ENCODE data around the gene SLC7A6OS. TPM values are rescaled to one million over a fixed set of nuclear protein-coding genes. Genes with fewer than 3 reads are reported as not detected.

Gene SLC7A6OS
- total RNA-seq, 1 experiment from 2014 or later = 24.5 TPM

DNA sequence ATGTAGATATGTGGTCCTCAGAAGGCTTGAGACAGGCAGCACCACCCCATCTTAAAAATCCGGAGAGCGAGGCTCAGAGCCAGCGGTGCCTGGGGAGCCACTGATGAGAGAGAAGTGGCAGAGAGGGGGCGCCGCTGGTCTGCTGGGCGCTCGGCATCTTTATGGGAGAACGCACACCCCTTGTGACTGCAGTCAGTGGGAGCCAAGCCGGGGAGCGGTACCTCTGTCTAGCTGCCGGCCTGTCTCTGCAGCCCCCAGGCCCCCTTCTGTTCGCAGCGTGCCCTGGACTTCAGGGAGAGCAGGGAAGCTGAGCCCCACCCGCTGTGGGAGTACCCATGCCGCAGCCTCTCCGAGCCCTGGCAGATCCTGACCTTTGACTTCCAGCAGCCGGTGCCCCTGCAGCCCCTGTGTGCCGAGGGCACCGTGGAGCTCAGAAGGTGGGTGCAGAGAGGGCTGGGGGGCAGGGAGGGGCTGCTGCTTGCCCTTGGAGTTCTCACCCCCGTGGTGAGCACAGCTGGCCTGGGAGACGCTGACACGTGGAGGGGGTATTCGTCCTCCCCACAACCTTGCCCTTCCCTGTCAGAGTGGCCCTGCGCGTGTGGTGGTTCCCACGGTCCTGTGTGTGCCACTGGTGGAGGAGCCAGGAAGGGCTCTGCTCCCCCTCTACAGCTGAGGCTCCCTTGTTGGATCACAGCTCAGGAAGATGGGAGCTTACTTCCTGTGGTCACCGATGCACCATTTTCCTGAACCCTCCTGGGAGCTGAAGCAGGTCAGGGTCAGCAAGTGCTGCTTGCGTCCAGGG, 44.9 kb upstream of the SLC7A6OS start:
- no peak for DNase-seq

More for the DNA sequence above, 44.9 kb upstream of the SLC7A6OS start:
- Histone ChIP-seq H4K91ac (ENCODE audit: insufficient read length, low read depth, low read length) (no peak overlapping the region), H3K79me1 (ENCODE audit: insufficient read depth, low read depth, low read length, poor library complexity, severe bottlenecking) (no peaks in the 10 kb centered on the region), H3K79me2 (ENCODE audit: insufficient read depth, low read length) (no peaks in the 10 kb centered on the region), H3K23ac (ENCODE audit: insufficient read length, low read depth, low read length) (no peak overlapping the region), H2BK120ac (ENCODE audit: low read depth, low read length, poor library complexity, severe bottlenecking) (no peak overlapping the region), H3K4me2 (ENCODE audit: insufficient read depth, insufficient read length, low read length) (no peak overlapping the region), H3K9ac (ENCODE audit: extremely low read depth, insufficient read length, low read length) (no peak overlapping the region), H3K14ac (ENCODE audit: insufficient read depth, low read length) (no peak overlapping the region), H3K18ac (ENCODE audit: insufficient read length, low read depth, low read length) (no peak overlapping the region), H3K4ac (ENCODE audit: low read depth, low read length) (no peak overlapping the region), H2AFZ (ENCODE audit: low read length) (no peak overlapping the region), H3K27me3 (ENCODE audit: insufficient read depth, low read length) (no peaks in the 10 kb centered on the region), H3T11ph (ENCODE audit: low read length) (no peak overlapping the region), H4K8ac (replicated peaks; ENCODE audit: insufficient read length, low read depth, low read length) (no peak overlapping the region), H3K56ac (ENCODE audit: insufficient read length, low read depth, low read length) (no peak overlapping the region), H3K4me1 (ENCODE audit: insufficient read depth, low read length) (no peaks in the 10 kb centered on the region), H3K9me3 (ENCODE audit: control insufficient read depth, low read depth, low read length) (no peaks in the 10 kb centered on the region), H2BK20ac (ENCODE audit: low read depth, low read length, poor library complexity, severe bottlenecking) (no peak overlapping the region), H2BK12ac (ENCODE audit: insufficient read length, low read depth, low read length) (no peak overlapping the region), H4K20me1 (ENCODE audit: control insufficient read depth, insufficient read depth, insufficient read length) (no peaks in the 10 kb centered on the region), H2BK5ac (ENCODE audit: insufficient read length, low read length) (no peak overlapping the region), H2AK5ac (ENCODE audit: insufficient read length, low read length) (no peak overlapping the region), H3K23me2 (ENCODE audit: insufficient read length, low read depth, low read length, poor library complexity, severe bottlenecking) (no peaks in the 10 kb centered on the region), H4K5ac (ENCODE audit: insufficient read length, low read depth, low read length) (no peak overlapping the region), H3K27ac (ENCODE audit: insufficient read length, low read depth, low read length) (no peak overlapping the region), H2BK15ac (ENCODE audit: low read depth, low read length) (no peak overlapping the region)
- H3K4me1 Mint-ChIP-seq = 0 out of 4 replicates have a peak, but pooled peaks cover 0 to 5% of the 10 kb centered on the region in 2 experiments
- WGBS (ENCODE audit: extremely low coverage, insufficient read length, low lambda C conversion rate) = no CpG with 5 or more reads among the region's 28 CpGs
- H3K27me3 Mint-ChIP-seq (ENCODE audit: low read depth) = no peaks in the 10 kb centered on the region
- H3K4me3 Mint-ChIP-seq = no peak overlapping the region
- TF ChIP-seq, protein P1, sequence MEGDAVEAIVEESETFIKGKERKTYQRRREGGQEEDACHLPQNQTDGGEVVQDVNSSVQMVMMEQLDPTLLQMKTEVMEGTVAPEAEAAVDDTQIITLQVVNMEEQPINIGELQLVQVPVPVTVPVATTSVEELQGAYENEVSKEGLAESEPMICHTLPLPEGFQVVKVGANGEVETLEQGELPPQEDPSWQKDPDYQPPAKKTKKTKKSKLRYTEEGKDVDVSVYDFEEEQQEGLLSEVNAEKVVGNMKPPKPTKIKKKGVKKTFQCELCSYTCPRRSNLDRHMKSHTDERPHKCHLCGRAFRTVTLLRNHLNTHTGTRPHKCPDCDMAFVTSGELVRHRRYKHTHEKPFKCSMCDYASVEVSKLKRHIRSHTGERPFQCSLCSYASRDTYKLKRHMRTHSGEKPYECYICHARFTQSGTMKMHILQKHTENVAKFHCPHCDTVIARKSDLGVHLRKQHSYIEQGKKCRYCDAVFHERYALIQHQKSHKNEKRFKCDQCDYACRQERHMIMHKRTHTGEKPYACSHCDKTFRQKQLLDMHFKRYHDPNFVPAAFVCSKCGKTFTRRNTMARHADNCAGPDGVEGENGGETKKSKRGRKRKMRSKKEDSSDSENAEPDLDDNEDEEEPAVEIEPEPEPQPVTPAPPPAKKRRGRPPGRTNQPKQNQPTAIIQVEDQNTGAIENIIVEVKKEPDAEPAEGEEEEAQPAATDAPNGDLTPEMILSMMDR (conservative IDR thresholded peaks at IDR 0.05) = peak; percentile 65
- H3K27ac Mint-ChIP-seq = peak overlapping the region in 1 of 3 experiments; percentile 76; a peak in 1 of 7 replicates
- peaks cover 9 to 53% (median 52%) of the 10 kb centered on the region in 3 experiments; a peak in 6 of 7 replicates for H3K36me3 Mint-ChIP-seq (ENCODE audit: insufficient read depth in 1 of 3, low read depth in 3 of 3)
- H3K9me3 Mint-ChIP-seq = no peaks in the 10 kb centered on the region
